Globus pallidus (tissue), 1 donor: ENCODE data around the gene ZNF497.
"Not testable (repeated sequence)": the region's sequence is repeated elsewhere in the genome, so short reads cannot be mapped to it uniquely, and the experiment has no call there.

Source experiments
- DNase-seq: peaks from one replicate; pipeline ENCODE4 v3.0.0-alpha.2; 2015; ENCODE audit warnings: low spot score

Gene ZNF497

GRCh38 chr19:58394821-58395219 lies 32.3 kb upstream of the ZNF497 start:
- no peak for DNase-seq

GRCh38 chr19:58393725-58394033 lies 31.1 kb upstream of the ZNF497 start:
- DNase-seq, result no peak

- no peak for DNase-seq
These were observed 30.6 kb upstream of the ZNF497 start for GRCh38 chr19:58392945-58393724.

GRCh38 chr19:58388175-58388526 lies 25.6 kb upstream of the ZNF497 start:
- DNase-seq, result no peak

- no peak for DNase-seq
These were observed 25.0 kb upstream of the ZNF497 start for GRCh38 chr19:58387338-58388174.

- peak; percentile 98 for DNase-seq
These were observed 24.2 kb upstream of the ZNF497 start, which contains the start of gene RPS5 for GRCh38 chr19:58386576-58387337. Gene RPS5 (plus strand): TSS chr19:58387269. CDS start chr19:58388138, 869 bp downstream.

GRCh38 chr19:58385891-58386575 lies 23.5 kb upstream of the ZNF497 start:
- no peak for DNase-seq

- DNase-seq, result no peak
These were observed 22.9 kb upstream of the ZNF497 start for GRCh38 chr19:58385313-58385890.

GRCh38 chr19:58382997-58383603 lies 20.5 kb upstream of the ZNF497 start:
- no peak for DNase-seq

GRCh38 chr19:58381460-58382212 lies 19.1 kb upstream of the ZNF497 start:
- DNase-seq, result no peak

GRCh38 chr19:58380662-58381459 lies 18.3 kb upstream of the ZNF497 start, which contains the start of gene ZNF837:
Gene ZNF837 (minus strand): TSS chr19:58381030. CDS start chr19:58369332, 11,698 bp downstream.
- peak; percentile 100 for DNase-seq

GRCh38 chr19:58380037-58380661 lies 17.6 kb upstream of the ZNF497 start:
- DNase-seq, result no peak

GRCh38 chr19:58379246-58379645 lies 16.7 kb upstream of the ZNF497 start:
- DNase-seq, result no peak

- not testable (repeated sequence) for DNase-seq
These were observed 14.2 kb upstream of the ZNF497 start for GRCh38 chr19:58376724-58377123.

- no peak for DNase-seq
These were observed 11.6 kb upstream of the ZNF497 start for GRCh38 chr19:58374200-58374599.

- no peak for DNase-seq
These were observed 10.0 kb upstream of the ZNF497 start for GRCh38 chr19:58372311-58373133.

- DNase-seq, result no peak
These were observed 6.2 kb upstream of the ZNF497 start for GRCh38 chr19:58368561-58369360.
